ENCODE results near the gene FYN.
A peak's percentile ranks its signal among the peaks of the same experiment; 100 is the strongest.

Gene FYN

GRCh38 chr6:111711476-111711875, 161.8 kb downstream of the FYN start:
- H3K4me1 ChIP-seq (ENCODE audit: control insufficient read depth, insufficient read depth, low read length), result peaks cover 20% of the 10 kb centered on the region
- peaks cover 16% of the 10 kb centered on the region for H3K36me3 ChIP-seq (ENCODE audit: control insufficient read depth, insufficient read depth, low read length)
- H3K4me3 ChIP-seq (ENCODE audit: low read depth, low read length), result no peak overlapping the region
- H3K27me3 ChIP-seq (ENCODE audit: control insufficient read depth, insufficient read depth, low read length), result no peaks in the 10 kb centered on the region
- no peak overlapping the region for H3K9ac ChIP-seq (ENCODE audit: low read length)
- no peaks in the 10 kb centered on the region for H3K9me3 ChIP-seq (ENCODE audit: control insufficient read depth, insufficient read depth, low read depth, low read length)
- no peak overlapping the region for H3K27ac ChIP-seq (ENCODE audit: low read depth, low read length)

- no peaks in the 10 kb centered on the region for H3K9me3 ChIP-seq (ENCODE audit: control insufficient read depth, insufficient read depth, low read depth, low read length)
- no peaks in the 10 kb centered on the region for H3K27me3 ChIP-seq (ENCODE audit: control insufficient read depth, insufficient read depth, low read length)
- H3K9ac ChIP-seq (ENCODE audit: low read length), result no peak overlapping the region
- H3K4me1 ChIP-seq (ENCODE audit: control insufficient read depth, insufficient read depth, low read length), result peaks cover 20% of the 10 kb centered on the region
- peaks cover 16% of the 10 kb centered on the region for H3K36me3 ChIP-seq (ENCODE audit: control insufficient read depth, insufficient read depth, low read length)
- no peak overlapping the region for H3K27ac ChIP-seq (ENCODE audit: low read depth, low read length)
- H3K4me3 ChIP-seq (ENCODE audit: low read depth, low read length), result no peak overlapping the region
Measured at GRCh38 chr6:111710911-111711310, 162.3 kb downstream of the FYN start.

- Histone ChIP-seq H3K36me3 (ENCODE audit: control insufficient read depth, insufficient read depth, low read length) (peaks cover 16% of the 10 kb centered on the region), H3K27me3 (ENCODE audit: control insufficient read depth, insufficient read depth, low read length) (no peaks in the 10 kb centered on the region), H3K9me3 (ENCODE audit: control insufficient read depth, insufficient read depth, low read depth, low read length) (no peaks in the 10 kb centered on the region), H3K27ac (ENCODE audit: low read depth, low read length) (peak overlapping the region; percentile 36; the same call in 1 of the 2 replicates), H3K4me1 (ENCODE audit: control insufficient read depth, insufficient read depth, low read length) (peaks cover 20% of the 10 kb centered on the region), H3K9ac (ENCODE audit: low read length) (no peak overlapping the region), H3K4me3 (ENCODE audit: low read depth, low read length) (no peak overlapping the region)
Measured at GRCh38 chr6:111710439-111710838, 162.8 kb downstream of the FYN start.

GRCh38 chr6:111709615-111710398, 163.4 kb downstream of the FYN start:
- no peak overlapping the region for H3K9ac ChIP-seq (ENCODE audit: low read length)
- H3K27me3 ChIP-seq (ENCODE audit: control insufficient read depth, insufficient read depth, low read length), result no peaks in the 10 kb centered on the region
- H3K9me3 ChIP-seq (ENCODE audit: control insufficient read depth, insufficient read depth, low read depth, low read length), result no peaks in the 10 kb centered on the region
- peak overlapping the region; percentile 36; the same call in 1 of the 2 replicates for H3K27ac ChIP-seq (ENCODE audit: low read depth, low read length)
- peaks cover 16% of the 10 kb centered on the region for H3K36me3 ChIP-seq (ENCODE audit: control insufficient read depth, insufficient read depth, low read length)
- no peak overlapping the region for H3K4me3 ChIP-seq (ENCODE audit: low read depth, low read length)
- peaks cover 20% of the 10 kb centered on the region for H3K4me1 ChIP-seq (ENCODE audit: control insufficient read depth, insufficient read depth, low read length)

- Histone ChIP-seq H3K9ac (ENCODE audit: low read length) (no peak overlapping the region), H3K27ac (ENCODE audit: low read depth, low read length) (no peak overlapping the region), H3K9me3 (ENCODE audit: control insufficient read depth, insufficient read depth, low read depth, low read length) (no peaks in the 10 kb centered on the region), H3K36me3 (ENCODE audit: control insufficient read depth, insufficient read depth, low read length) (peaks cover 15% of the 10 kb centered on the region), H3K27me3 (ENCODE audit: control insufficient read depth, insufficient read depth, low read length) (no peaks in the 10 kb centered on the region), H3K4me3 (ENCODE audit: low read depth, low read length) (no peak overlapping the region), H3K4me1 (ENCODE audit: control insufficient read depth, insufficient read depth, low read length) (peaks cover 20% of the 10 kb centered on the region)
Measured at GRCh38 chr6:111709201-111709600, 164.1 kb downstream of the FYN start.

GRCh38 chr6:111707773-111708172, 165.5 kb downstream of the FYN start:
- Histone ChIP-seq H3K4me3 (ENCODE audit: low read depth, low read length) (no peak overlapping the region), H3K9me3 (ENCODE audit: control insufficient read depth, insufficient read depth, low read depth, low read length) (no peaks in the 10 kb centered on the region), H3K4me1 (ENCODE audit: control insufficient read depth, insufficient read depth, low read length) (peaks cover 20% of the 10 kb centered on the region), H3K36me3 (ENCODE audit: control insufficient read depth, insufficient read depth, low read length) (peaks cover 11% of the 10 kb centered on the region), H3K9ac (ENCODE audit: low read length) (no peak overlapping the region), H3K27me3 (ENCODE audit: control insufficient read depth, insufficient read depth, low read length) (no peaks in the 10 kb centered on the region), H3K27ac (ENCODE audit: low read depth, low read length) (no peak overlapping the region)

GRCh38 chr6:111706841-111707391, 166.3 kb downstream of the FYN start:
- no peak overlapping the region for H3K27ac ChIP-seq (ENCODE audit: low read depth, low read length)
- H3K4me3 ChIP-seq (ENCODE audit: low read depth, low read length), result no peak overlapping the region
- peaks cover 13% of the 10 kb centered on the region for H3K4me1 ChIP-seq (ENCODE audit: control insufficient read depth, insufficient read depth, low read length)
- H3K9me3 ChIP-seq (ENCODE audit: control insufficient read depth, insufficient read depth, low read depth, low read length), result no peaks in the 10 kb centered on the region
- H3K27me3 ChIP-seq (ENCODE audit: control insufficient read depth, insufficient read depth, low read length), result no peaks in the 10 kb centered on the region
- peaks cover 18% of the 10 kb centered on the region for H3K36me3 ChIP-seq (ENCODE audit: control insufficient read depth, insufficient read depth, low read length)
- no peak overlapping the region for H3K9ac ChIP-seq (ENCODE audit: low read length)

- Histone ChIP-seq H3K27ac (ENCODE audit: low read depth, low read length) (no peak overlapping the region), H3K27me3 (ENCODE audit: control insufficient read depth, insufficient read depth, low read length) (no peaks in the 10 kb centered on the region), H3K36me3 (ENCODE audit: control insufficient read depth, insufficient read depth, low read length) (peaks cover 29% of the 10 kb centered on the region), H3K9me3 (ENCODE audit: control insufficient read depth, insufficient read depth, low read depth, low read length) (no peaks in the 10 kb centered on the region), H3K4me3 (ENCODE audit: low read depth, low read length) (no peak overlapping the region), H3K9ac (ENCODE audit: low read length) (no peak overlapping the region), H3K4me1 (ENCODE audit: control insufficient read depth, insufficient read depth, low read length) (no peaks in the 10 kb centered on the region)
Measured at GRCh38 chr6:111703723-111704122, 169.5 kb downstream of the FYN start.

GRCh38 chr6:111702268-111702667, 171.0 kb downstream of the FYN start:
- Histone ChIP-seq H3K27me3 (ENCODE audit: control insufficient read depth, insufficient read depth, low read length) (no peaks in the 10 kb centered on the region), H3K9me3 (ENCODE audit: control insufficient read depth, insufficient read depth, low read depth, low read length) (no peaks in the 10 kb centered on the region), H3K27ac (ENCODE audit: low read depth, low read length) (no peak overlapping the region), H3K4me3 (ENCODE audit: low read depth, low read length) (no peak overlapping the region), H3K36me3 (ENCODE audit: control insufficient read depth, insufficient read depth, low read length) (peaks cover 29% of the 10 kb centered on the region), H3K4me1 (ENCODE audit: control insufficient read depth, insufficient read depth, low read length) (no peaks in the 10 kb centered on the region), H3K9ac (ENCODE audit: low read length) (no peak overlapping the region)

DNA sequence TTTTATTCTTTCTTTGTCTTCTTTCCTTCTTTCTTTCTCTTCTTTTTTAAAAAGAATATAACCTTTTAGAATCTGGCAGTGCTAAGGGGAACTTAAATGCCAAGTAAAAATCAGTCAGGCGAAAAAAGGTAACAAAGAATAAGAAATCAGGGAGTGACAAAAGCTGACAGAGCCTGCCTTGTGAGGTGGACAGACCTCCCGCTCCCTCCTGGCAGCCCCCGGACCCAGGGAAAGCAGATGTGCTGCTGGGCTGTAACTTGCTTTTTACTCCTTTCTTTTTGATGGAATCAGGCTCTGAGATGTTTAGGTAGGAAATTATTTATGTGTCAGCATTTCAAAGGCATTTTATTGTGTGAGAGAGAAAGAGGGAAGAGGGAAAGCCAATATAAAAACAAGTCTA, 172.1 kb downstream of the FYN start:
- peaks cover 30% of the 10 kb centered on the region for H3K36me3 ChIP-seq (ENCODE audit: control insufficient read depth, insufficient read depth, low read length)

DNA sequence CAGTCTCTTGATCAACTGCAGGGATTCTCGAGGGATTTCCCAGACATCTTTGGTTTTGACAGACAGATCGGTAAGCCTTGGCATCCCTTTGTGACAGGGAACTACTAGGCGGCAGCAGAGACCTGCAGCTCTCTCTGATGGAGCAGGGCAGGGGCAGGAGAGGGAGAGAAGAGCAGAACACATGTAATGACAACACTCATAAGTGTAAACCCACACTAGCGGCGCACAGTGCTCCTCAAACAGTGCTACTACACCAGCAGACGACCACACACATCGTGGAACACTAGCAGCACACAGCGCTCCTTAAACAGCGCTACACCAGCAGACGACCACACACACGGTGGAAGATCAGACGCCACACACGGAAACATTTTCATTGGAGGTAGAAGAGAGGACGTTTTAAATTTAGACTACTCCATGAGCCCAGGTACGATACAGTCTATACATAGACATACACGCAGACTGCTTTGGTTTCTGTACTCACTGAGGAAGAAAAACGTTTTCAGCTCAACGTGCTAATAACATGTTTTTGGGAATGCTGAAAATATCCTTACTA, 173.0 kb downstream of the FYN start:
- peaks cover 32% of the 10 kb centered on the region for H3K36me3 ChIP-seq (ENCODE audit: control insufficient read depth, insufficient read depth, low read length)
- H3K27ac ChIP-seq (ENCODE audit: low read depth, low read length), result no peak overlapping the region
- no peaks in the 10 kb centered on the region for H3K4me1 ChIP-seq (ENCODE audit: control insufficient read depth, insufficient read depth, low read length)
- no peak overlapping the region for H3K9ac ChIP-seq (ENCODE audit: low read length)
- no peaks in the 10 kb centered on the region for H3K9me3 ChIP-seq (ENCODE audit: control insufficient read depth, insufficient read depth, low read depth, low read length)
- H3K27me3 ChIP-seq (ENCODE audit: control insufficient read depth, insufficient read depth, low read length), result no peaks in the 10 kb centered on the region
- no peak overlapping the region for H3K4me3 ChIP-seq (ENCODE audit: low read depth, low read length)

More for the DNA sequence above, 172.1 kb downstream of the FYN start:
- Histone ChIP-seq H3K9ac (ENCODE audit: low read length) (no peak overlapping the region), H3K27me3 (ENCODE audit: control insufficient read depth, insufficient read depth, low read length) (no peaks in the 10 kb centered on the region), H3K4me1 (ENCODE audit: control insufficient read depth, insufficient read depth, low read length) (no peaks in the 10 kb centered on the region), H3K27ac (ENCODE audit: low read depth, low read length) (no peak overlapping the region), H3K9me3 (ENCODE audit: control insufficient read depth, insufficient read depth, low read depth, low read length) (no peaks in the 10 kb centered on the region), H3K4me3 (ENCODE audit: low read depth, low read length) (no peak overlapping the region)
